Ishikawa (cell line): ENCODE measurements around the gene PRR16.

Experiments used
- CEBPB ChIP-seq: IDR thresholded peaks from 2 replicates; pipeline ENCODE4 v1.6.1; 2012
- CREB1 ChIP-seq: IDR thresholded peaks from 2 replicates; pipeline ENCODE4 v1.6.1; 2012; ENCODE audit warnings: low read depth
- EGR1 ChIP-seq: IDR thresholded peaks from 2 replicates; pipeline ENCODE4 v1.6.1; 2012
- EP300 ChIP-seq: IDR thresholded peaks from 2 replicates; pipeline ENCODE4 v1.6.1; 2012; ENCODE audit warnings: borderline replicate concordance
- RAD21 ChIP-seq: IDR thresholded peaks from 2 replicates; pipeline ENCODE4 v1.6.1; 2012; ENCODE audit warnings: low read depth
- TAF1 ChIP-seq: IDR thresholded peaks from 2 replicates; pipeline ENCODE4 v1.6.1; 2012; ENCODE audit warnings: low read depth, mild to moderate bottlenecking
- YY1 ChIP-seq: IDR thresholded peaks from 2 replicates; pipeline ENCODE4 v1.6.1; 2012; ENCODE audit warnings: low read depth
- TF ChIP-seq, protein P1 (sequence below): IDR thresholded peaks from 2 replicates; pipeline ENCODE4 v1.6.1; 2012
- TF ChIP-seq, protein P2 (sequence below): IDR thresholded peaks from 2 replicates; pipeline ENCODE4 v1.6.1; 2012

DNA sequence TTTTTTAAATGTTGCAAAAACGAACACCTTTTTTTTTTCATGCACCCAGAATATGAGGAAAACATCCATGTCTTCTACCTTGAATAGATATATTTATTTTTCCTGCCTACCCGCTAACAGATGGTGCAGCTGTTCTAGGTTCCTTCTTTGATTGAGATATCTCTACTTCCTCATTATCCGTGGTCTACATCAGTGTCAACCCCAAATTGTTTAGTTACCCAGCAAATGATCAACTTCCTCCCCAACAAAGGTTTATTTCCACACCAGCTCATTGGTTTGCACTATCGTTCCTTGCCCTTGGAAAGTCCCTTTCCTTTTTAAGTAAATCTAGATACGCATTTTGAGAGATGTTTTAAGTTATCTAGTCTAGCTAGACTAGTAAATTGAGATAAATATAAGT lies 166.4 kb downstream of the PRR16 start:
- TF ChIP-seq RAD21 (no peak), YY1 (no peak), CEBPB (no peak), EP300 (no peak), TAF1 (no peak), EGR1 (no peak), CREB1 (no peak)
- TF ChIP-seq, protein P1, sequence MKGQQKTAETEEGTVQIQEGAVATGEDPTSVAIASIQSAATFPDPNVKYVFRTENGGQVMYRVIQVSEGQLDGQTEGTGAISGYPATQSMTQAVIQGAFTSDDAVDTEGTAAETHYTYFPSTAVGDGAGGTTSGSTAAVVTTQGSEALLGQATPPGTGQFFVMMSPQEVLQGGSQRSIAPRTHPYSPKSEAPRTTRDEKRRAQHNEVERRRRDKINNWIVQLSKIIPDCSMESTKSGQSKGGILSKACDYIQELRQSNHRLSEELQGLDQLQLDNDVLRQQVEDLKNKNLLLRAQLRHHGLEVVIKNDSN = no peak
- TF ChIP-seq, protein P2, sequence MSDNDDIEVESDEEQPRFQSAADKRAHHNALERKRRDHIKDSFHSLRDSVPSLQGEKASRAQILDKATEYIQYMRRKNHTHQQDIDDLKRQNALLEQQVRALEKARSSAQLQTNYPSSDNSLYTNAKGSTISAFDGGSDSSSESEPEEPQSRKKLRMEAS = no peak
